Measurements from ENCODE around the gene CCDC71L.

- TF ChIP-seq MXI1 (IDR thresholded peaks at IDR 0.05; ENCODE audit: borderline replicate concordance, low read depth, low read length) (no peak), CTCF (conservative IDR thresholded peaks at IDR 0.05; ENCODE audit: low read depth, low read length) (no peak), BHLHE40 (IDR thresholded peaks at IDR 0.05; ENCODE audit: low read depth, low read length) (no peak), POLR2A (IDR thresholded peaks at IDR 0.05; ENCODE audit: low read depth, low read length) (no peak), FOS (IDR thresholded peaks at IDR 0.05; ENCODE audit: low read depth, low read length) (no peak), USF2 (IDR thresholded peaks at IDR 0.05; ENCODE audit: low read depth, low read length) (no peak), RCOR1 (IDR thresholded peaks at IDR 0.05; ENCODE audit: insufficient replicate concordance, low read length) (no peak), RAD21 (IDR thresholded peaks at IDR 0.05; ENCODE audit: low read length) (no peak), ELK1 (IDR thresholded peaks at IDR 0.05; ENCODE audit: borderline replicate concordance, low read depth, low read length) (no peak)
These were observed 44.9 kb downstream of the CCDC71L start for GRCh38 chr7:106615808-106616707.

Measured in IMR-90 (cell line).